ENCODE measurements around the gene GRK3. TPM values are rescaled to one million over a fixed set of nuclear protein-coding genes. Genes with fewer than 3 reads are reported as not detected.

GRK3 gene
- total RNA-seq, 1 experiment from 2014 or later = 0.37 TPM

DNA sequence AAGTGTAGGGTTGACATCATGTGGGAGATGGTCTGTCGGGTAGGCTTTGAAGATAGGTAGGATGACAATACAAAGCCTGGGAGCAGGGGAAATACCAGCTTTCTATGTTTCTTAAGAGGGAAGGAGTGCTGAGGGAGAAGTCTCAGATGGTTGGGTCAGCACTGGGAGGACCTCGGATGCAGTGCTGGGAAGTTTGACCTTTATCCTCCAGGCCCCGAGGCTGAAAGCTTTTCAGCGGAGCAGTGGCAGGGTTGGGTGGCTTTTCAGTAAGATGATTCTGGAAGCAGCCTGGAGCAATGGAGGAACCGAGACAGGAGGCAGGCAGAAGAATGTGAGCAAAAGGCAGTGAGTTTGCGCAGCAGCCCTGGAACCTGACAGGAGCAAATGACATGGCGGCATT is 134.0 kb downstream of the GRK3 start:
- H3K4me1 ChIP-seq (replicated peaks; ENCODE audit: insufficient read depth) = no peaks in the 10 kb centered on the region
- DNase-seq = no peak
- H3K27me3 ChIP-seq (ENCODE audit: insufficient read depth, low read depth) = peaks cover 40% of the 10 kb centered on the region
- no peaks in the 10 kb centered on the region for H3K9me3 ChIP-seq (ENCODE audit: insufficient read depth, low read depth)
- BruUV-seq (replicated peaks) = no TSS peak
- H3K9me2 ChIP-seq (ENCODE audit: insufficient read depth) = no peaks in the 10 kb centered on the region
- no peaks in the 10 kb centered on the region for H3F3A ChIP-seq (ENCODE audit: insufficient read depth, low read depth)
- H2AFZ ChIP-seq = no peak overlapping the region
- H3K27ac ChIP-seq = no peak overlapping the region
- no peaks in the 10 kb centered on the region for H3K36me3 ChIP-seq (ENCODE audit: low read depth)
- ChIA-PET POLR2A (ENCODE audit: unreplicated experiment) (no interaction called here), CTCF (no interaction called here)
- H3K4me2 ChIP-seq = no peak overlapping the region
- no peaks in the 10 kb centered on the region for H4K20me1 ChIP-seq (ENCODE audit: insufficient read depth)
- no peak overlapping the region for H3K4me3 ChIP-seq
- no peaks in the 10 kb centered on the region for H3K79me2 ChIP-seq (ENCODE audit: low read depth)
- no peak for TF ChIP-seq EZH2 (IDR thresholded peaks at IDR 0.05; ENCODE audit: low read depth)
- TF ChIP-seq, protein P1, sequence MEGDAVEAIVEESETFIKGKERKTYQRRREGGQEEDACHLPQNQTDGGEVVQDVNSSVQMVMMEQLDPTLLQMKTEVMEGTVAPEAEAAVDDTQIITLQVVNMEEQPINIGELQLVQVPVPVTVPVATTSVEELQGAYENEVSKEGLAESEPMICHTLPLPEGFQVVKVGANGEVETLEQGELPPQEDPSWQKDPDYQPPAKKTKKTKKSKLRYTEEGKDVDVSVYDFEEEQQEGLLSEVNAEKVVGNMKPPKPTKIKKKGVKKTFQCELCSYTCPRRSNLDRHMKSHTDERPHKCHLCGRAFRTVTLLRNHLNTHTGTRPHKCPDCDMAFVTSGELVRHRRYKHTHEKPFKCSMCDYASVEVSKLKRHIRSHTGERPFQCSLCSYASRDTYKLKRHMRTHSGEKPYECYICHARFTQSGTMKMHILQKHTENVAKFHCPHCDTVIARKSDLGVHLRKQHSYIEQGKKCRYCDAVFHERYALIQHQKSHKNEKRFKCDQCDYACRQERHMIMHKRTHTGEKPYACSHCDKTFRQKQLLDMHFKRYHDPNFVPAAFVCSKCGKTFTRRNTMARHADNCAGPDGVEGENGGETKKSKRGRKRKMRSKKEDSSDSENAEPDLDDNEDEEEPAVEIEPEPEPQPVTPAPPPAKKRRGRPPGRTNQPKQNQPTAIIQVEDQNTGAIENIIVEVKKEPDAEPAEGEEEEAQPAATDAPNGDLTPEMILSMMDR (conservative IDR thresholded peaks at IDR 0.05) = no peak
- intact Hi-C loops (cut with micrococcal nuclease; ENCODE audit: unreplicated experiment) = no loop called here

DNA sequence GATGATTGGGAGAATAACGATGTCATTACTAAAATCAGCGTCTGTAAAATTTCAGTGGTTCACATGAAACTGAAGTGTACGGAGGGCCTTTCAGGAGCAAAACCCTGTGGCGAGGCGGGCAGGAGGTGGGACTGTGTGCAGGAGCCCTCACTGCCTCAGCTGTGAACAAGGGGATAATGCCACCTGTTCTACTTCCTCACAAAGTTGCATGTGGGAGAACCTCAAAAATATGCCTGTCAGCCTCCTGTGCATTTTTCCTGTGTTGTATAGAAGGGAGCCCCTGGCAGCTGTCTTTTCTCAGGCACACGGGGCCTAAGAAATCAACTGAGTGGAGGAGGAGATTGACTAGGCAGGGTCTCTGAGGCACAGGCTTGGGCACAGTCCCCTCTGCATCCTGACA is 134.5 kb downstream of the GRK3 start:
- CTCF ChIA-PET = no interaction called here
- no peaks in the 10 kb centered on the region for H3K4me1 ChIP-seq (replicated peaks; ENCODE audit: insufficient read depth)
- intact Hi-C loops (cut with micrococcal nuclease; ENCODE audit: unreplicated experiment) = no loop called here
- peaks cover 43% of the 10 kb centered on the region for H3K27me3 ChIP-seq (ENCODE audit: insufficient read depth, low read depth)
- H3K36me3 ChIP-seq (ENCODE audit: low read depth) = no peaks in the 10 kb centered on the region
- H3K9me2 ChIP-seq (ENCODE audit: insufficient read depth) = no peaks in the 10 kb centered on the region
- POLR2A ChIA-PET (ENCODE audit: unreplicated experiment) = no interaction called here
- H3K27ac ChIP-seq = no peak overlapping the region
- no peak for TF ChIP-seq EZH2 (IDR thresholded peaks at IDR 0.05; ENCODE audit: low read depth)
- TF ChIP-seq, protein P1 (conservative IDR thresholded peaks at IDR 0.05) = no peak
- no TSS peak for BruUV-seq (replicated peaks)
- H3F3A ChIP-seq (ENCODE audit: insufficient read depth, low read depth) = no peaks in the 10 kb centered on the region
- H3K4me3 ChIP-seq = no peak overlapping the region
- no peak for DNase-seq
- no peaks in the 10 kb centered on the region for H3K9me3 ChIP-seq (ENCODE audit: insufficient read depth, low read depth)
- H3K4me2 ChIP-seq = no peak overlapping the region
- H4K20me1 ChIP-seq (ENCODE audit: insufficient read depth) = no peaks in the 10 kb centered on the region
- no peak overlapping the region for H2AFZ ChIP-seq
- no peaks in the 10 kb centered on the region for H3K79me2 ChIP-seq (ENCODE audit: low read depth)

DNA sequence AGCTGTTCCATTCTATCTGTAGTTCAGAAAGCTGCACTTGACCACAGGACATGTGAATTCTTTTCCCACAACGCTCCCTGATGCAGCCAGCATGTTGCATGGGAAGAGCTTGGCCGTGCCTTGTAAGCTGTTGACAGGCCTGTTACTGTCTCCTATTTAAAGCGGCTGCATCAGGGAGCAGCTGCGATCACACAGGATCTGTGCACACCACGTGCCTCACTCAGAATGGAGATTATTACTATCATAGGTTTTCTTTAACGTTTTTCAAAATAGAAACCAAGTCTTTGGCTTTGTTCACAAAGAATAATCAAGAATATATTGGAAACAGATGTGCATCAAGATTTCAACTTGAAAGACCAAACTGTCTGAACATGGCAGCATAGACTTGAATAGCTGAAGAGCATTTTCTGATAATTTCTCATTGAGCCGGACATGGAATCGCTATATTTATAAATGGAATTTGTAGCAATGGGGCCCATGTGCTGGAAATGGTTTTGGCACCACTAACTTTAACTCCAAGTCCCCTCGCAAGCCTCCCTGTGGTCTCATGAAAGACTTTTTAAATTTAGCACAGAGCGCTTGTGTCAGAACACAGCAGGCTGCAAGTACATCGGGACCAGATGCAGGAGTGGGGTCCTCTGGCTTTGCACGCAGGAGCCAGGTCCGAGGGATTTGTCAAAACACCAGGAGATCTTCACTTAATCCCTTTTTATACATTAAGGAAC is 136.7 kb downstream of the GRK3 start:
- TF ChIP-seq EZH2 (IDR thresholded peaks at IDR 0.05; ENCODE audit: low read depth) = no peak
- TF ChIP-seq, protein P1 (conservative IDR thresholded peaks at IDR 0.05) = no peak
- Histone ChIP-seq H3K4me3 (no peak overlapping the region), H3K4me1 (replicated peaks; ENCODE audit: insufficient read depth) (no peaks in the 10 kb centered on the region), H4K20me1 (ENCODE audit: insufficient read depth) (no peaks in the 10 kb centered on the region), H3K4me2 (no peak overlapping the region), H3K27ac (no peak overlapping the region), H3K79me2 (ENCODE audit: low read depth) (no peaks in the 10 kb centered on the region), H3K9me2 (ENCODE audit: insufficient read depth) (no peaks in the 10 kb centered on the region), H3F3A (ENCODE audit: insufficient read depth, low read depth) (no peaks in the 10 kb centered on the region), H3K27me3 (ENCODE audit: insufficient read depth, low read depth) (peaks cover 44% of the 10 kb centered on the region), H3K36me3 (ENCODE audit: low read depth) (no peaks in the 10 kb centered on the region), H3K9me3 (ENCODE audit: insufficient read depth, low read depth) (no peaks in the 10 kb centered on the region), H2AFZ (no peak overlapping the region)
- ChIA-PET CTCF (interaction anchor here (0.6 kb wide), 1 partner anchor 12 kb away, joined by 3 read pairs; no protein-coding TSS in a partner anchor), POLR2A (ENCODE audit: unreplicated experiment) (no interaction called here)
- no peak for DNase-seq
- no TSS peak for BruUV-seq (replicated peaks)
- intact Hi-C loops (cut with micrococcal nuclease; ENCODE audit: unreplicated experiment) = loop anchor here (10.0 kb wide), 2 partner anchors 74 to 466 kb away; no protein-coding TSS in a partner anchor
